K562 (cell line): ENCODE data around the gene CFDP1. TPM values are rescaled to one million over a fixed set of nuclear protein-coding genes. Genes with fewer than 3 reads are reported as not detected.
A peak's percentile ranks its signal among the peaks of the same experiment; 100 is the strongest.

ENCODE experiments used
- ATF1 ChIP-seq, 2 experiments: fragments of 450-650 bp in 1 of 2; IDR thresholded peaks; 2 replicates each; pipeline ENCODE4 v1.6.1; 2016; ENCODE audit warnings: missing compliant biosample characterization in 1 of 2, missing genetic modification characterization in 1 of 2
- CREB3L1 ChIP-seq: fragments of 450-650 bp; IDR thresholded peaks from 2 replicates; pipeline ENCODE4 v1.6.1; 2014; ENCODE audit warnings: low read depth, mild to moderate bottlenecking, moderate library complexity, borderline replicate concordance
- E2F3 ChIP-seq: fragments of 250-450 bp; sonication (Bioruptor Pico); IDR thresholded peaks from 2 replicates; pipeline ENCODE4 v1.4.0; 2020; ENCODE audit warnings: mild to moderate bottlenecking
- E2F8 ChIP-seq: fragments of 450-650 bp; IDR thresholded peaks from 2 replicates; pipeline ENCODE4 v1.7.1; 2018; ENCODE audit warnings: mild to moderate bottlenecking, low read depth; ENCODE audit not compliant: partially characterized antibody
- ELF2 ChIP-seq: fragments of 250-450 bp; sonication (Bioruptor Pico); IDR thresholded peaks from 2 replicates; pipeline ENCODE4 v1.5.0; 2021; ENCODE audit warnings: mild to moderate bottlenecking
- FIP1L1 ChIP-seq: fragments of 200-400 bp; formaldehyde crosslinking; IDR thresholded peaks from 2 replicates; pipeline ENCODE4 v1.6.1; 2018; ENCODE audit warnings: mild to moderate bottlenecking, low read depth, low read length; ENCODE audit not compliant: poor library complexity, severe bottlenecking
- HLTF ChIP-seq: fragments of 450-650 bp; IDR thresholded peaks from 2 replicates; pipeline ENCODE4 v1.6.1; 2016
- HNRNPLL ChIP-seq: fragments of 200-400 bp; formaldehyde crosslinking; IDR thresholded peaks from 2 replicates; pipeline ENCODE4 v1.6.1; 2017; ENCODE audit warnings: low read length, low read depth, mild to moderate bottlenecking; ENCODE audit not compliant: poor library complexity, severe bottlenecking
- KDM4B ChIP-seq, 2 experiments: fragments of 450-650 bp in 1 of 2; sonication (generic) in 1 of 2; IDR thresholded peaks; 2 replicates each; pipeline ENCODE4 v1.6.1; 2016 to 2017; ENCODE audit warnings: borderline replicate concordance in 2 of 2, antibody characterized with exemption in 1 of 2, low read depth in 1 of 2, mild to moderate bottlenecking in 1 of 2
- MAFF ChIP-seq: IDR thresholded peaks from 2 replicates; pipeline ENCODE4 v1.6.1; 2012; ENCODE audit warnings: low read length, improper control_type of control experiment
- MAZ ChIP-seq, 2 experiments: fragments of 450-650 bp in 1 of 2; sonication (generic) in 1 of 2; formaldehyde crosslinking; IDR thresholded peaks in 1 of 2; conservative IDR thresholded peaks in 1 of 2; 2 replicates each; pipeline versions ENCODE4 v1.4.0 to v1.5.0; 2020; ENCODE audit warnings: mild to moderate bottlenecking in 1 of 2, missing genetic modification reagents in 1 of 2
- MTA3 ChIP-seq: fragments of 450-650 bp; formaldehyde crosslinking; IDR thresholded peaks from 2 replicates; pipeline ENCODE4 v1.6.1; 2017; ENCODE audit warnings: mild to moderate bottlenecking, borderline replicate concordance
- NCOA6 ChIP-seq: fragments of 450-650 bp; IDR thresholded peaks from 2 replicates; pipeline ENCODE4 v1.6.1; 2017; ENCODE audit warnings: mild to moderate bottlenecking
- POLR3G ChIP-seq: IDR thresholded peaks from 2 replicates; pipeline ENCODE4 v1.6.1; 2011; ENCODE audit not compliant: insufficient read length, insufficient replicate concordance; ENCODE audit errors: extremely low read depth
- RAD51 ChIP-seq: fragments of 450-650 bp; IDR thresholded peaks from 2 replicates; pipeline ENCODE4 v1.7.1; 2016; ENCODE audit warnings: low read depth, mild to moderate bottlenecking, borderline replicate concordance
- TCF7 ChIP-seq: sonication (generic); IDR thresholded peaks from 2 replicates; pipeline ENCODE4 v1.6.1; 2016; ENCODE audit warnings: antibody characterized with exemption, borderline replicate concordance
- ZBTB26 ChIP-seq: fragments of 450-650 bp; formaldehyde crosslinking; IDR thresholded peaks from 2 replicates; pipeline ENCODE4 v1.4.0; 2022; ENCODE audit warnings: missing genetic modification characterization
- ZC3H11A ChIP-seq: IDR thresholded peaks from 2 replicates; pipeline ENCODE4 v1.6.1; 2012; ENCODE audit warnings: low read depth, low read length, improper control_type of control experiment
- ZNF280B ChIP-seq: fragments of 250-450 bp; sonication (Bioruptor Pico); IDR thresholded peaks from 2 replicates; pipeline ENCODE4 v1.5.1; 2021; ENCODE audit warnings: mild to moderate bottlenecking
- polyA plus RNA-seq, 8 experiments: library from polyadenylated mRNA; depleted of rRNA in 4 of 8; stranded (reverse) in 5 of 8; unstranded in 3 of 8; fragments of >200 nt; fragmentation: Nextera tagmentation in 2 of 8; fragmentation: Illumina TruSeq in 1 of 8; extraction: Ambion mirVana in 2 of 8; extraction: Trizol in 1 of 8; gene quantifications; 2 replicates each; pipeline versions ENCODE4 v1.2.1 to v1.2.3, GENCODE V29; 2011 to 2014; ENCODE audit warnings: inconsistent platforms in 1 of 8, missing spikeins in 1 of 8
- total RNA-seq, 7 experiments: library from RNA; depleted of rRNA in 6 of 7; stranded (reverse); fragments of >200 nt in 6 of 7; fragmentation: Illumina TruSeq in 2 of 7; extraction: Trizol in 2 of 7; gene quantifications; 2 replicates each; pipeline versions ENCODE4 v1.2.1 to v1.2.3, GENCODE V29; 2011 to 2021; ENCODE audit warnings: low replicate concordance in 1 of 7

The CFDP1 gene
- total and polyA plus RNA-seq, 9 of the 15 experiments (the other 6 are each of a cell fraction or from before 2014, with no cell fraction given): 31.5 to 78.4 (median 61.7) TPM

- TF ChIP-seq CREB3L1 (peak; percentile 75; the same call in 1 of the 2 replicates), MTA3 (peak; percentile 36; the same call in 1 of the 2 replicates), HLTF (0 out of 2 replicates have a peak, but pooled peaks have one; percentile 20), ZC3H11A (no peak), FIP1L1 (peak; percentile 83), MAFF (no peak), RAD51 (peak; percentile 31; the same call in 1 of the 2 replicates), TCF7 (peak; percentile 17; the same call in 1 of the 2 replicates), HNRNPLL (peak; percentile 52), ELF2 (CRISPR knock-in tag) (0 out of 2 replicates have a peak, but pooled peaks have one; percentile 22), E2F3 (CRISPR knock-in tag) (peak; percentile 95), ZBTB26 (CRISPR knock-in tag) (no peak), POLR3G (no peak), E2F8 (peak; percentile 99), NCOA6 (peak; percentile 100), MAZ (CRISPR knock-in tag; conservative IDR thresholded peaks at IDR 0.05 in 1 of 2, IDR thresholded peaks at IDR 0.05 in 1 of 2) (peak; percentile 82 to 93), KDM4B (IDR thresholded peaks at IDR 0.05; ENCODE audit: borderline replicate concordance in 2 of 2, low read depth in 1 of 2) (0 out of 4 replicates have a peak, but pooled peaks of 1 of the 2 experiments have one; percentile 66), ATF1 (CRISPR knock-in tag; IDR thresholded peaks at IDR 0.05) (no peak), ATF1 (tag; IDR thresholded peaks at IDR 0.05) (peak; percentile 90), ZNF280B (CRISPR knock-in tag) (no peak)
Observed at GRCh38 chr16:75432828-75433731, at the start of gene CFDP1 (continued).
